Rectal smooth muscle tissue (tissue), 1 donor: ENCODE measurements around the gene KDM2B.

Source experiments
- H3K27ac ChIP-seq: one replicate; pipeline ENCODE4 v1.7.0; 2013; ENCODE audit warnings: low read depth, low read length, inconsistent platforms
- H3K27me3 ChIP-seq: one replicate; pipeline ENCODE4 v1.7.0; 2013; ENCODE audit warnings: low read length; ENCODE audit not compliant: control insufficient read depth, insufficient read depth
- H3K36me3 ChIP-seq: one replicate; pipeline ENCODE4 v1.7.0; 2013; ENCODE audit warnings: low read length; ENCODE audit not compliant: control insufficient read depth, insufficient read depth
- H3K4me1 ChIP-seq: one replicate; pipeline ENCODE4 v1.7.0; 2013; ENCODE audit warnings: low read length; ENCODE audit not compliant: control insufficient read depth, insufficient read depth
- H3K4me3 ChIP-seq: one replicate; pipeline ENCODE4 v1.7.0; 2013; ENCODE audit warnings: low read length
- H3K9ac ChIP-seq: one replicate; pipeline ENCODE4 v1.7.0; 2013; ENCODE audit warnings: low read length

KDM2B gene

DNA sequence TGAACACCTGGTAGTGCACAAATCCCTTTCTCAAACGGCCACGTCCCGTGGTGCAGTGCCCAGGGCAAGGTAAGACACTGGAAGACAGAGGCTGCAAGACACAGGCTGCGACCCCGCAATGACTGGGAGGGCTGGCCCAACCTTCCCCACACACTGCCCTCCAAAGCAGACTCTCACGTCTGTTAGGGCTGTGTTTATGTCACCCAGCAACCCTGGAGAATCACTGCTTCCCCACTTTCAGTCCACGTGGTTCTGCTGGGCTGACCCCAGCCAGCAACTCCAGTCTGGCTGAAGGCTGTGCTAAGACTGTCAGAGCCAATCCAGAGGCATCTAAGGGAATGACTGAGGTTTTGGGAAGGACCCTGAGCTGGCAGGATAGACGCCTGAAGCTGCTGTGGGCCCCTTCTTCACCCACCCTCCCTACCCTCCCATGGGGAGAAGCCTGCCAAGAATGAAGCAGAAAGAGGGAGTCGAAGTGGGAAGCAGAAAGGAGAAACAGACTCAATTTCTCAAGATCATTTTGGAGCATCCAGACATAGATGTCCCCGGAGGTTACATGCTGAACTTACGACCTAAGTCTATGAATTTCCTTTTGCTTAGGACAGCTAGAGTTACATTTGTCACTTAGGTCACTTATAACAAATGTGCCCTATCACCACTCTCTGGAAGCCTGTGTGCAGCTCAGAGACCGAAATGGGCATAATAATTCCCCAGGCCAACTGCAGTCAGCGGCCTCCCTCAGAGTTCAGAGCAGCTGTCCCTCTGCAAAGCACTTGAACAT lies 11.7 kb downstream of the KDM2B start:
- peak overlapping the region; percentile 50 for H3K27ac ChIP-seq
- no peak overlapping the region for H3K9ac ChIP-seq
- H3K4me3 ChIP-seq = no peak overlapping the region
- peaks cover 12% of the 10 kb centered on the region for H3K4me1 ChIP-seq
- H3K36me3 ChIP-seq = no peaks in the 10 kb centered on the region
- no peaks in the 10 kb centered on the region for H3K27me3 ChIP-seq

DNA sequence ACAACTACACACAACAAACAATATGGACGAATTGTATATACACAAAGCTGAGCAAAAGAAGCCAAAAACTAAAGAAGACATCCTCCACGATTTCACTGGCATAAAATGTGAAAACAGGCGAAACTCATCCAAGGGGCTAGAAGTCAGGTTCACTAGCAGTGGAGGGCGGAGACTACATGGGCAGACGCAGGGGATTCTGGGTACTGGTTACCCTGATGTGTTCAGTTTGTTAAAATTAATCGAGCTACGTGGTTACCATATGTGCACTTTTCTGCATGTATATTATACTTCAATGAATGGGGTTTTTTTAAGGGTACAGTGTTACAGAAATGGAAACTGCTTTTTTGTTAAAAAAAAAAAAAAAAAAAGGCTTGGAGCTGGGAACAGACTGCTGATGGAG lies 12.3 kb downstream of the KDM2B start:
- H3K27me3 ChIP-seq = no peaks in the 10 kb centered on the region
- H3K36me3 ChIP-seq = no peaks in the 10 kb centered on the region
- H3K27ac ChIP-seq = peak overlapping the region; percentile 50
- no peak overlapping the region for H3K9ac ChIP-seq
- no peak overlapping the region for H3K4me3 ChIP-seq
- H3K4me1 ChIP-seq = peaks cover 12% of the 10 kb centered on the region

DNA sequence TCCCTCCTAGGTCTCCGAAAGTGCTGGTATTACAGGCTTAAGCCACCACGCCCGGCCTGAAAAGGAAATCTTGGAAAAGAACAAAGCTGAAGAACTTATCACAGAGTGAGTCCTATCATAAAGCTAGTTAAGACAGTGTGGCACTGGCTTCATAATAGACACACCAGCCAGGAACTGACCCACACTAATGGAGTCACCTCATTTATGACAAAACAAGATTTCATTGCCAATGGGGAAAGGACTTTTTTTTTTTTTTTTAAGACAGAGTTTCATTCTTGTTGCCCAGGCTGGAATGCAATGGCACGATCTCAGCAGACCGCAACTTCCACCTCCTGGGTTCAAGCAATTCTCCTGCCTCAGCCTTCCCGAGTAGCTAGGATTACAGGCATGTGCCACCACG lies 15.7 kb downstream of the KDM2B start:
- Histone ChIP-seq H3K27me3 (no peaks in the 10 kb centered on the region), H3K4me1 (peaks cover 10% of the 10 kb centered on the region), H3K36me3 (peaks cover 3% of the 10 kb centered on the region), H3K4me3 (no peak overlapping the region), H3K9ac (no peak overlapping the region), H3K27ac (no peak overlapping the region)

DNA sequence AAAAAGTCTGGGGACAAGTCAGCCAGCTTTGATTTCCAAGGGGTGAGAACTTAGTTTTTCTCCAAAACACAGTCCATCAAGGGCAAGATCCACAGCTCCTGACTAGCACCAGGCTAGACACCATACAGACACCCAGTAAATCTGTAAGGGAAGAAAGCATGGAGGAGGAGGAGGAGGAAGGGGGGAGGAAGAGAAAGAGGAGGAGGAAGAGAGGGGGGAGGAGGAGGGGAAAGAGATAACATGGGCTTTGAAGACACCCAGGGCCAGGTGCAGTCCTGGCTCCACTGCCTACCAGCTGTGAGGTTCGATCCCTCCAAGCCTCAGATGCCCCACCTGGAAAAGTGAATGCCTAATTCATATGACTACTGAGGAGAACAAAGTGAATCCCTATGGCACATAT lies 18.3 kb downstream of the KDM2B start:
- H3K4me3 ChIP-seq = no peak overlapping the region
- H3K9ac ChIP-seq = no peak overlapping the region
- no peak overlapping the region for H3K27ac ChIP-seq
- no peaks in the 10 kb centered on the region for H3K27me3 ChIP-seq
- H3K36me3 ChIP-seq = peaks cover 3% of the 10 kb centered on the region
- H3K4me1 ChIP-seq = no peaks in the 10 kb centered on the region

DNA sequence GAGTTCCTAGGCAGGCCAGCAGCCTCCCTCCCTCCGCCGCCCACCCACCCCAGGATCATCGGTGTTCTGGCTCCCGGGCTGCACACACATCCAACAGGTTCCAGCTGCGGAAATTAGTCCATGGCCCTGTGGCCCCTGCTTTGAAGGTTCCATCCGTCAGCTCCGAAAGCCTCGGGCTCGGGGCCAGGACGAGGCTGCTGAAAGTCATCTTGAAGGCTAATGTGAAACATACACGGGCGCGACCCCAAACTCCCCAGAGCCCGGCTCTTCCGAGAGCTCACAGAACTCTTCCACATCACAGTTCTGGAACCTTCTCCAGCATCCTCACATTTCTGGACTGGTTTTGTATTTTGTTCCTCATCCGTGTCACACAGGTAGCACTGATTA lies 19.8 kb downstream of the KDM2B start:
- H3K36me3 ChIP-seq = peaks cover 5% of the 10 kb centered on the region
- no peaks in the 10 kb centered on the region for H3K27me3 ChIP-seq
- no peak overlapping the region for H3K4me3 ChIP-seq
- no peaks in the 10 kb centered on the region for H3K4me1 ChIP-seq
- H3K9ac ChIP-seq = no peak overlapping the region
- H3K27ac ChIP-seq = no peak overlapping the region

DNA sequence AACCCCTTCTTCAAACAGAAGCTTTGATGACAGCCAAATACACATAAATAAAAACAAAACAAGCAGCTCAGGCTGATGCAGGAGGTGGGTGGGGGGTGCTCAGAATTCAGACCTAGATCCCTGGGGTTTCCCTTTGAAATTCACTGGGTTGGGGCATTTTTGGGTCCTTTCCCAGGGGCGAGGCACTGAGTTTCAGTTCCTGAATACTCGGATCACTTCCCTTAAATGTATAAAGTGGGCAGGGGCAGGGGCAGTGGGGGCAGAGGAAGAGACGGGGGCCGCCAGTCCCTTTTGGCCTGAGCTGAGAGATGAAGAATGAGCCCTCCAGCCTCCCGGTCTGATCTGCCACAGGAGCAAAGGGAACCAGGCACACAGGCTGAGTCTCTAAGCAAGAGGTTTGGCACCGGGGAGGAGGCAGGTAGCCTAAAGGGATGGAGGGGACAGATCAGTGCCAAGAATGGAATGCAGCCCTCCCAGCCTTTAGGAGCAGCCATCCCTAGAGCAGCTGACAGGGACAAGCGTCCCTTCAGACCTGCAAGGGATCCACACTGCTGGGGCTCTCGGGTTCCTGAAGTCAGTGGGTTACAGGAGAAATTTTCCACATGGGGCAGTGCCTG lies 20.3 kb downstream of the KDM2B start:
- Histone ChIP-seq H3K27me3 (no peaks in the 10 kb centered on the region), H3K4me3 (no peak overlapping the region), H3K27ac (no peak overlapping the region), H3K4me1 (no peaks in the 10 kb centered on the region), H3K36me3 (peaks cover 5% of the 10 kb centered on the region), H3K9ac (no peak overlapping the region)

DNA sequence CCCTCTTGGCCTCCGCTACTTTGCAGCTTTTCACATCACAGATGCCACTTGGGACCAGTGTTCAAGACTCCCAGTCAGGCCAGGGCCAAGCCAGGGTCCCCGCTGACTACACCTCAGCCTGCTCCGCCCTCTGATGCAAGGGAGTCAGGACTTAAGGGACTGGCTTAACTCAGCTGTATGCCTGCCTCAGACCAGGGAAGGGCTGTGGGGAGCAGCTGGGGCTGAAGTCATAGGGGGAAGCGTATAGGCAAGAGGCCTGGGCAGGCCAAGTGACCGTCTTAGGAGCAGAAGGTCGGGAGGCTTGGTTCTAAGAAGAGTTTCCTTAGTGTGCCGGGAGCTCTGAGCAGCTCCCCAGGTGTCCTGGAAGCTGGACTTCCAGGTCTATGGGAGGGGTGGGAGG lies 21.9 kb downstream of the KDM2B start:
- no peaks in the 10 kb centered on the region for H3K27me3 ChIP-seq
- H3K9ac ChIP-seq = no peak overlapping the region
- peaks cover 5% of the 10 kb centered on the region for H3K36me3 ChIP-seq
- H3K4me3 ChIP-seq = no peak overlapping the region
- no peaks in the 10 kb centered on the region for H3K4me1 ChIP-seq
- no peak overlapping the region for H3K27ac ChIP-seq

DNA sequence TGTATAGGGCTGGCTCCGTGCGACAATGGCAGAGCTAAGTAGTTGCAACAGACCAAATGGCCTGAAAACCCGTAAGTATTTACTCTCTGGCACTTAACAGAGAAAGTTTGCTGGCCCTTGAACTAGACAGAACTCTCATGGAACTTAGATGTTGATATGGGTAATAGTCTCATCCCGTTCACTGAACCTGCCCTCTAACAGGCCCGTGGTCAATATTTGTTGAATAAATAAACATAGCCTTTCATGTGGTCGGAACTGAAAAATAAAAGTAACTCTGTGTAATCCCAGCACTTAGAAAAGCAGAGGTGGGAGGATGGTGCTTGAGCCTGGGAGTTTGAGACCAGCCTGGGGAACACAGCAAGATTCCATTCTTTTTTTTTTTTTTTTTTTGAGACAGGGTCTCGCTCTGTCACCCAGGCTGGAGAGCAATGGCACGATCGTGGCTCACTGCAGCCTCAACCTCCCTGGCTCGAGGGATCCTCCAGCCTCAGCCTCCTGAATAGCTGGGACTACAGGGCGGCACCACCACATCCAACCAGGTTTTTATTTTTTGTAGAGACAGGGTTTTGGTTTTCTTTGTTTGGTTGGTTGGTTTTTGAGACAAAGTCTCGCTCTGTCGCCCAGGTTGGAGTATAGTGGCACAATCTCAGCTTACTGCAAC lies 29.7 kb downstream of the KDM2B start:
- Histone ChIP-seq H3K4me3 (no peak overlapping the region), H3K27me3 (no peaks in the 10 kb centered on the region), H3K27ac (no peak overlapping the region), H3K9ac (no peak overlapping the region), H3K4me1 (no peaks in the 10 kb centered on the region), H3K36me3 (peaks cover 6% of the 10 kb centered on the region)

DNA sequence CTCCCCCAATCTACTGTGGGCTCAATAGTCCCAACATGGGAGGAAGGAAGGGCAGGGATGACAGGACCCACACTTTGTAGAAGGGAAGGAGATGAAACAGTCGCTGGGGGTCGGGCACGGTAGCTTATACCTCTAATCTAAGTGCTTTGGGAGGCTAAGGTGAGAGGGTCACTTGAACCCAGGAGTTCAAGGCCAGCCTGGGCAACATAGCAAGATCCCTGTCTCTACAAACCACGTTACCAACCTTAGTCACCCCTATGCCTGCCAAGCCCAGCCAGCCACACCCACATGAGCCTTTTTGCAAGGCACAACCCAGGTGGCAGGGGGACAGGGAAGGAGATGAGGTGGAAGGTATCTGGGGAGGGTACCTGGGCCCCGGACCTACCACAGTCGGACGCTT lies 31.7 kb downstream of the KDM2B start:
- no peaks in the 10 kb centered on the region for H3K4me1 ChIP-seq
- no peak overlapping the region for H3K4me3 ChIP-seq
- H3K9ac ChIP-seq = no peak overlapping the region
- no peaks in the 10 kb centered on the region for H3K27me3 ChIP-seq
- no peak overlapping the region for H3K27ac ChIP-seq
- H3K36me3 ChIP-seq = peaks cover 6% of the 10 kb centered on the region

DNA sequence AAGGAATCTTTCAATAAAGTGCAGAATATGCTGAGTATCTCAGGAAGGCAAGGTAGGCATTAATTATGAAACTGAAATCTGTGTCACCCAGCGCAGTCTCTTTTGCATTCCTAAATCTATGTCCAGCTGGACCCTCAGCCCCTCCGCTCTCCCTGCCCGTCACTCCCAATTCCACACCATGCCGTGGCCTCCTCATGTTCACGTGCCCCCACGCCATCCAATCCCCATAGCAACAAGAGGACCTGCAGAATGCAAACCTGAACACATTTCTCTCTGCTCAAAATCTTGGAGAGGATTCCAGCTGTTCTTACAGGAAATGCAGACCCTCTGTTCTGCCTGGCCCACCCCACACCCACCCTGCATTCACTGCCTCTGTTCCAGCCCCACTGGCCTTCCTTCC lies 35.3 kb downstream of the KDM2B start:
- no peaks in the 10 kb centered on the region for H3K27me3 ChIP-seq
- H3K9ac ChIP-seq = no peak overlapping the region
- H3K4me1 ChIP-seq = no peaks in the 10 kb centered on the region
- H3K27ac ChIP-seq = no peak overlapping the region
- no peak overlapping the region for H3K4me3 ChIP-seq
- H3K36me3 ChIP-seq = peaks cover 6% of the 10 kb centered on the region

DNA sequence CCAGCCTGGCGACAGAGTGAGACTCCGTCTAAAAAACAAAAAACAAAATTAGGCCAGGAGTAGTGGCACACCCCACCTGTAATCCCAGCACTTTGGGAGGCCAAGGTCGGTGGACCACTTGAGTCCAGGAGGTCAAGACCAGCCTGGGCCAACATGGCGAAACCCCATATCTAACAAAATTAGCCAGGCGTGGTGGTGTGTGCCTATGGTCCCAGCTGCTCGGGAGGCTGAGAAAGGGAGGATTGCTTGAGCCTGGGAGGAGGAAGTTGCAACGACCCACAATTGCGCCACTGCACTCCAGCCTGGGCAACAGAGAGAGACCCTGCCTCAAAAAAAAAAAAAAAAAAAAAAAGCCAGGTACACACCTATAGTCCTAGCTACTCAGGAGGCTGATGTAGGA lies 37.0 kb downstream of the KDM2B start:
- H3K36me3 ChIP-seq = peaks cover 6% of the 10 kb centered on the region
- H3K4me3 ChIP-seq = no peak overlapping the region
- H3K27ac ChIP-seq = no peak overlapping the region
- no peak overlapping the region for H3K9ac ChIP-seq
- H3K4me1 ChIP-seq = no peaks in the 10 kb centered on the region
- no peaks in the 10 kb centered on the region for H3K27me3 ChIP-seq

DNA sequence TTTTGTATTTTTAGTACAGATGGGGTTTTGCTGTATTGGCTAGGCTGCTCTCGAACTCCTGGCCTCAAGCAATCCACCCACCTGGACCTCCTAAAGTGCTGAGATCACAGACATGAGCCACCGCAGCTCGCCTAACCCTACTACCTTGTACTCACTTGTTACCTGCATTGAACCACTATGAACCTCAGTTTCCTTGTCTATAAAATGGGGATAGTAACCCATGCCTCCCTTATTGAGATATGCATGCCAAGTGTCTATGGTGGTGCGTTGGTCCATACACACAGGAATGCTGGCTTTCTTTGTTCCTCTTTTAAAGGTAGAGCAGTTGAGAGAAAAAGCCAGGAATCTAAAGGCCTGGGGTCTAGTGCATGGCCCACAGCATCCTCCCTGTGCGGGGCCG lies 40.9 kb downstream of the KDM2B start:
- H3K4me3 ChIP-seq = no peak overlapping the region
- H3K9ac ChIP-seq = no peak overlapping the region
- no peaks in the 10 kb centered on the region for H3K36me3 ChIP-seq
- no peaks in the 10 kb centered on the region for H3K27me3 ChIP-seq
- H3K27ac ChIP-seq = no peak overlapping the region
- H3K4me1 ChIP-seq = peaks cover 9% of the 10 kb centered on the region

DNA sequence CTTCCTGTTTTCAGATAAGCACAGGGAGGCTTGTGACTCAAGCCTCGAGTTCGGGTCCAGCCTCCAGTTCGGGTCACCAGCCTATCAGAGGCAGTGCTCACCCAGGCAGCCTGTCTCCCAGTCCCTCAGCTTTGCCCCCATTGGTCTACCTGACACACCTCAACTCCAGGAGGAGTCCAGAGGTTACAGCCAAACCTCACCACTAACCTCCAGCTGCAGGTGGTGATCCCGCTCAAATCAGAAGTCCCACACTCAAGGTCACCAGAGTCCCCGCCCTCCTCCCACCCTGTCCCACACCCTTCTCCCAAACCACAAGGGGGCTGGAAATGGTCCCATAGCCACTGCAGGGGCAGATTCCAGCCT lies 42.1 kb downstream of the KDM2B start:
- Histone ChIP-seq H3K9ac (peak overlapping the region; percentile 43), H3K4me1 (peaks cover 9% of the 10 kb centered on the region), H3K27me3 (no peaks in the 10 kb centered on the region), H3K27ac (no peak overlapping the region), H3K4me3 (no peak overlapping the region), H3K36me3 (no peaks in the 10 kb centered on the region)
